Measurements from ENCODE around the gene HIBCH.
"Not testable (repeated sequence)": the region's sequence is repeated elsewhere in the genome, so short reads cannot be mapped to it uniquely, and the experiment has no call there.

The HIBCH gene

GRCh38 chr2:190303647-190304046 is 16.0 kb downstream of the HIBCH start:
- DNase-seq: no peak

- no peak for DNase-seq
Observed at GRCh38 chr2:190302052-190302451, 17.6 kb downstream of the HIBCH start.

GRCh38 chr2:190301032-190301431 is 18.6 kb downstream of the HIBCH start:
- DNase-seq: no peak

GRCh38 chr2:190297880-190298279 is 21.7 kb downstream of the HIBCH start:
- not testable (repeated sequence) for DNase-seq

GRCh38 chr2:190283783-190284182 is 35.8 kb downstream of the HIBCH start:
- no peak for DNase-seq

- no peak for DNase-seq
Observed at GRCh38 chr2:190280565-190281350, 38.9 kb downstream of the HIBCH start.

- DNase-seq: not testable (repeated sequence)
Observed at GRCh38 chr2:190279256-190280134, 40.1 kb downstream of the HIBCH start.

GRCh38 chr2:190277234-190278112 is 42.2 kb downstream of the HIBCH start:
- no peak for DNase-seq

- DNase-seq: no peak
Observed at GRCh38 chr2:190272457-190272842, 47.2 kb downstream of the HIBCH start.

GRCh38 chr2:190271783-190272456 is 47.7 kb downstream of the HIBCH start:
- DNase-seq: no peak

- no peak for DNase-seq
Observed at GRCh38 chr2:190270298-190270697, 49.3 kb downstream of the HIBCH start.

GRCh38 chr2:190269699-190270098 is 49.9 kb downstream of the HIBCH start:
- not testable (repeated sequence) for DNase-seq

GRCh38 chr2:190267302-190267701 is 52.3 kb downstream of the HIBCH start:
- no peak for DNase-seq

- no peak for DNase-seq
Observed at GRCh38 chr2:190266314-190266713, 53.3 kb downstream of the HIBCH start.

- no peak for DNase-seq
Observed at GRCh38 chr2:190261851-190262250, 57.8 kb downstream of the HIBCH start.

GRCh38 chr2:190256087-190256486 is 63.5 kb downstream of the HIBCH start:
- DNase-seq: no peak

GRCh38 chr2:190255676-190256075 is 64.0 kb downstream of the HIBCH start:
- DNase-seq: no peak

- DNase-seq: no peak
Observed at GRCh38 chr2:190254063-190254850, 65.4 kb downstream of the HIBCH start.

GRCh38 chr2:190250421-190250820 is 69.2 kb downstream of the HIBCH start:
- no peak for DNase-seq

GRCh38 chr2:190235551-190236075 is 84.0 kb downstream of the HIBCH start:
- no peak for DNase-seq

- DNase-seq: no peak
Observed at GRCh38 chr2:190235101-190235500, 84.5 kb downstream of the HIBCH start.
